Measurements from ENCODE around the gene LRRC45.

The LRRC45 gene

DNA sequence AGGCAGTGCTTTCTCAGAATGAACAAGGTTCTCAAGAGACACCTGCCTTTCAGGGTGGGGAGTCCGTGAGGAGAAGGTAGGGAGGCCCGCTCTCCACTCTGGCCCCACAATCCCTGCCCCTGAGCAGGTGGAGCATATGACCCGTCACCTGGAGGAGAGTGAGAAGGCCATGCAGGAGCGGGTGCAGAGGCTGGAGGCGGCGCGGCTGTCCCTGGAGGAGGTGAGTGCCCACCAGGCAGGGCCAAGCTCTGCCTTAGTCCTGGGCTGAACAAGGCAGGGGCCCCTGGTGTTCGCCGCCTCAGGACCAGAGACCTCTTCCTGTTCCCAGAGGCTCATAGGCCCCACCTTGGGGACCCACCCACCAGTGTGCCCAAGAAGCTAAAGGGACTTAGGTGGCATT, 5.9 kb downstream of the LRRC45 start:
- H2BK15ac ChIP-seq (ENCODE audit: low read length) = peak overlapping the region; percentile 58
- no peak overlapping the region for H3K4me3 ChIP-seq (ENCODE audit: low read length in 2 of 2)
- H3K14ac ChIP-seq (ENCODE audit: low read length) = no peak overlapping the region
- no CpG with 5 or more reads among the region's 9 CpGs for WGBS, 2 donors (ENCODE audit: extremely low coverage in 2 of 2, insufficient read length in 2 of 2, insufficient replicate concordance in 1 of 2)
- no peak overlapping the region for H3K27ac ChIP-seq (replicated peaks; ENCODE audit: low read length)
- no peak overlapping the region for H2BK120ac ChIP-seq (ENCODE audit: low read depth, low read length)
- DNase-seq (ENCODE audit: low spot score) = no peak
- no peaks in the 10 kb centered on the region for H3K27me3 ChIP-seq (ENCODE audit: control insufficient read depth in 3 of 3, insufficient read depth in 3 of 3, low read depth in 1 of 3, low read length in 3 of 3)
- no peak overlapping the region for H4K8ac ChIP-seq (ENCODE audit: low read depth, low read length)
- H2AFZ ChIP-seq (ENCODE audit: low read length) = no peak overlapping the region
- H3K9ac ChIP-seq (ENCODE audit: low read depth, low read length, poor library complexity) = no peak overlapping the region
- H4K91ac ChIP-seq (ENCODE audit: low read depth, low read length, poor library complexity) = no peak overlapping the region
- no peak overlapping the region for H2BK5ac ChIP-seq (ENCODE audit: low read length)
- H3K9me3 ChIP-seq (replicated peaks in 1 of 2; ENCODE audit: control insufficient read depth in 2 of 2, insufficient read depth in 1 of 2, low read depth in 1 of 2, low read length in 2 of 2) = peaks cover 0 to 2% of the 10 kb centered on the region in 2 donors
- no peak overlapping the region for H2AK5ac ChIP-seq (ENCODE audit: low read depth, low read length)
- peaks cover 10% of the 10 kb centered on the region for H3K79me1 ChIP-seq (ENCODE audit: low read depth, low read length)
- H3K4ac ChIP-seq (ENCODE audit: low read length) = no peak overlapping the region
- H3K23ac ChIP-seq (ENCODE audit: low read depth, low read length, poor library complexity) = no peak overlapping the region
- H3K36me3 ChIP-seq (replicated peaks in 1 of 2; ENCODE audit: control insufficient read depth in 2 of 2, insufficient read depth in 2 of 2, low read length in 2 of 2) = peaks cover 22 to 29% of the 10 kb centered on the region in 2 donors
- H2BK12ac ChIP-seq (ENCODE audit: low read length) = peak overlapping the region; percentile 10
- peaks cover 8 to 16% of the 10 kb centered on the region in 2 donors for H3K4me1 ChIP-seq (ENCODE audit: control insufficient read depth in 2 of 2, insufficient read depth in 1 of 2, low read depth in 1 of 2, low read length in 2 of 2)
- H3K18ac ChIP-seq (ENCODE audit: low read length) = no peak overlapping the region
- H3K4me2 ChIP-seq (ENCODE audit: insufficient read depth, low read length, poor library complexity, severe bottlenecking) = no peak overlapping the region

DNA sequence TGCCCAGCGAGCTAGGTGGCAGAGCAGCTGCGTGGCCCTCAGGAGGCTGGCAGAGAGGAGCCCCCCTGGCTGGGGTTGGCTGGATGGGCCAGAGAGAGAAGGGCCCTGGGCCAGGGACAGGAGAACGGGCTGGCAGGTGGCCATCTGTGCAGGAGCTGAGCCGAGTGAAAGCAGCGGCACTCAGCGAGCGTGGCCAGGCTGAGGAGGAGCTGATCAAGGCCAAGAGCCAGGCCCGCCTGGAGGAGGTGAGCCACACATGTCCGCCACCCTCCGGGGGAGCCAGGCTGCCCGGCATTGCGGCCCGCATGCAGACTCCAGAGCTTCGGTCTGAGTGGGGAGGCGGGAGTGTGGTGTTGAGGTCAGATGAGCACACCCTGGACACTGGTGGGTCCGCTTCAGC, 6.3 kb downstream of the LRRC45 start:
- Histone ChIP-seq H3K9me3 (replicated peaks in 1 of 2; ENCODE audit: control insufficient read depth in 2 of 2, insufficient read depth in 1 of 2, low read depth in 1 of 2, low read length in 2 of 2) (peaks cover 0 to 2% of the 10 kb centered on the region in 2 donors), H3K36me3 (replicated peaks in 1 of 2; ENCODE audit: control insufficient read depth in 2 of 2, insufficient read depth in 2 of 2, low read length in 2 of 2) (peaks cover 22 to 29% of the 10 kb centered on the region in 2 donors), H4K8ac (ENCODE audit: low read depth, low read length) (no peak overlapping the region), H3K4ac (ENCODE audit: low read length) (no peak overlapping the region), H3K4me2 (ENCODE audit: insufficient read depth, low read length, poor library complexity, severe bottlenecking) (no peak overlapping the region), H2AK5ac (ENCODE audit: low read depth, low read length) (peak overlapping the region; percentile 86), H3K18ac (ENCODE audit: low read length) (no peak overlapping the region), H2AFZ (ENCODE audit: low read length) (no peak overlapping the region), H2BK120ac (ENCODE audit: low read depth, low read length) (no peak overlapping the region), H2BK5ac (ENCODE audit: low read length) (no peak overlapping the region), H3K23ac (ENCODE audit: low read depth, low read length, poor library complexity) (peak overlapping the region; percentile 93), H3K27me3 (ENCODE audit: control insufficient read depth in 3 of 3, insufficient read depth in 3 of 3, low read depth in 1 of 3, low read length in 3 of 3) (no peaks in the 10 kb centered on the region), H3K14ac (ENCODE audit: low read length) (no peak overlapping the region), H3K4me3 (ENCODE audit: low read length in 2 of 2) (no peak overlapping the region), H3K4me1 (ENCODE audit: control insufficient read depth in 2 of 2, insufficient read depth in 1 of 2, low read depth in 1 of 2, low read length in 2 of 2) (peaks cover 5 to 12% of the 10 kb centered on the region in 2 donors), H2BK15ac (ENCODE audit: low read length) (peak overlapping the region; percentile 58), H3K9ac (ENCODE audit: low read depth, low read length, poor library complexity) (peak overlapping the region; percentile 44), H4K91ac (ENCODE audit: low read depth, low read length, poor library complexity) (no peak overlapping the region), H3K27ac (replicated peaks; ENCODE audit: low read length) (no peak overlapping the region), H2BK12ac (ENCODE audit: low read length) (no peak overlapping the region), H3K79me1 (ENCODE audit: low read depth, low read length) (peaks cover 7% of the 10 kb centered on the region)
- DNase-seq (ENCODE audit: low spot score) = no peak
- WGBS, 2 donors (ENCODE audit: extremely low coverage in 2 of 2, insufficient read length in 2 of 2, insufficient replicate concordance in 1 of 2) = no CpG with 5 or more reads among the region's 16 CpGs

DNA sequence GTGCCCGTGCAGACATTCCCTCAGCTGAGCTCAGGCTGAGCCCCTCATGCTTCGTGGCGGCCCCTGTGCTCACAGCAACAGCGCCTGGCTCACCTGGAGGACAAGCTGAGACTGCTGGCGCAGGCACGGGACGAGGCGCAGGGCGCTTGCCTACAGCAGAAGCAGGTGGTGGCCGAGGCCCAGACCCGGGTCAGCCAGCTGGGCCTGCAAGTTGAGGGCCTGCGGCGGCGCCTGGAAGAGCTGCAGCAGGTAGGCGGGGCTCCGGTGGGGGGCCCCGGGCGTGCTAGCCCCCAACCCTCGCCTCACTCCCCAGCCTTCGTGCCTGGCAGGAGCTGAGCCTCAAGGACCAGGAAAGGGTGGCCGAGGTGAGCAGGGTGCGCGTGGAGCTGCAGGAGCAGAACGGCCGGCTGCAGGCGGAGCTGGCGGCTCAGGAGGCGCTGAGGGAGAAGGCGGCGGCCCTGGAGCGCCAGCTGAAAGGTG, 6.9 kb downstream of the LRRC45 start:
- Histone ChIP-seq H3K36me3 (replicated peaks in 1 of 2; ENCODE audit: control insufficient read depth in 2 of 2, insufficient read depth in 2 of 2, low read length in 2 of 2) (peaks cover 27 to 29% of the 10 kb centered on the region in 2 donors), H4K8ac (ENCODE audit: low read depth, low read length) (peak overlapping the region; percentile 65), H2AK5ac (ENCODE audit: low read depth, low read length) (peak overlapping the region; percentile 86), H3K18ac (ENCODE audit: low read length) (peak overlapping the region; percentile 94), H3K23ac (ENCODE audit: low read depth, low read length, poor library complexity) (peak overlapping the region; percentile 93), H2BK120ac (ENCODE audit: low read depth, low read length) (peak overlapping the region; percentile 72), H3K14ac (ENCODE audit: low read length) (peak overlapping the region; percentile 56), H2BK12ac (ENCODE audit: low read length) (peak overlapping the region; percentile 73), H2BK5ac (ENCODE audit: low read length) (peak overlapping the region; percentile 90), H3K27ac (replicated peaks; ENCODE audit: low read length) (no peak overlapping the region), H3K4me3 (ENCODE audit: low read length in 2 of 2) (peak overlapping the region in 1 of 2 donors; percentile 43), H3K27me3 (ENCODE audit: control insufficient read depth in 3 of 3, insufficient read depth in 3 of 3, low read depth in 1 of 3, low read length in 3 of 3) (no peaks in the 10 kb centered on the region), H3K9ac (ENCODE audit: low read depth, low read length, poor library complexity) (peak overlapping the region; percentile 72), H2AFZ (ENCODE audit: low read length) (no peak overlapping the region), H3K79me1 (ENCODE audit: low read depth, low read length) (peaks cover 7% of the 10 kb centered on the region), H3K4me2 (ENCODE audit: insufficient read depth, low read length, poor library complexity, severe bottlenecking) (no peak overlapping the region), H2BK15ac (ENCODE audit: low read length) (peak overlapping the region; percentile 58), H4K91ac (ENCODE audit: low read depth, low read length, poor library complexity) (no peak overlapping the region), H3K4me1 (ENCODE audit: control insufficient read depth in 2 of 2, insufficient read depth in 1 of 2, low read depth in 1 of 2, low read length in 2 of 2) (peaks cover 5 to 12% of the 10 kb centered on the region in 2 donors), H3K9me3 (replicated peaks in 1 of 2; ENCODE audit: control insufficient read depth in 2 of 2, insufficient read depth in 1 of 2, low read depth in 1 of 2, low read length in 2 of 2) (peaks cover 0 to 2% of the 10 kb centered on the region in 2 donors), H3K4ac (ENCODE audit: low read length) (no peak overlapping the region)
- DNase-seq (ENCODE audit: low spot score) = no peak
- no CpG with 5 or more reads among the region's 31 CpGs for WGBS, 2 donors (ENCODE audit: extremely low coverage in 2 of 2, insufficient read length in 2 of 2, insufficient replicate concordance in 1 of 2)

DNA sequence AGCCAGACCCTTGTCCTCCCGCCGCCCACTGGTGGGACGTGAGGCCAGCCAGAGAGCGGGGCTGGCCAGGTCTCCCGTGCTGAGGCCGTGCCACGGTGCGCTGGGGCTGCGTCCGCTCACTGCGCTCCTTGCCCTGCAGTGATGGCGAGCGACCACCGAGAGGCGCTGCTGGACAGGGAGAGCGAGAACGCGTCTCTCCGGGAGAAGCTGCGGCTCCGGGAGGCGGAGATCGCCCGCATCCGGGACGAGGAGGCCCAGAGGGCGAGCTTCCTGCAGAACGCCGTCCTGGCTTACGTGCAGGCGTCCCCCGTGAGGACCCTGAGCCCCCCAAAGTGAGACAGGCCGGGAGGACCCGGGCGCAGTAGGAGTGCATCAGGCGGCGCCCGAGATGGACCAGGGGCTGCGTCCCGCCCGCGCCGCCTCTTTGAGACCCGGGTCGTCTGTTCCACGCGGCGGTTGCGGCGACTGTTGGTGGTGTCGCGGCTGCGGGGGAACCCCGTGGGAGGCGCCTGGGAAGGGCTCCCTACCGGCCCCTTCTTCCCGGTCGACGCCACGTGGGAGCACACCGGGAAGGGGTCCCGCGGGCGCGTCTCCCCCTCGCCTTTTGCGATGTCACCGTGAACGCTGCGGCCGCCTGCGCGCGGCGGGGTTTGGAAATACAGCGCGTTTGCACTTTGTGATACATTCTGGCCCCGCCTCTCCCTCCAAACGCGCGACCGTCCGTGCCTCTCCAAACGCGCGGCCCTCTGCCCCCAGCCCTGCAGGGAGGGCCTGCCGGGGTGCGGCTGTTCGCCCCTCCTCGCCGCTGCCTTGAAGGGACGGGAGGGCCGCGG, 7.6 kb downstream of the LRRC45 start:
- Histone ChIP-seq H3K27me3 (ENCODE audit: control insufficient read depth in 3 of 3, insufficient read depth in 3 of 3, low read depth in 1 of 3, low read length in 3 of 3) (no peaks in the 10 kb centered on the region), H3K9ac (ENCODE audit: low read depth, low read length, poor library complexity) (peak overlapping the region; percentile 72), H4K8ac (ENCODE audit: low read depth, low read length) (peak overlapping the region; percentile 65), H3K4me2 (ENCODE audit: insufficient read depth, low read length, poor library complexity, severe bottlenecking) (peak overlapping the region; percentile 98), H4K91ac (ENCODE audit: low read depth, low read length, poor library complexity) (no peak overlapping the region), H2BK12ac (ENCODE audit: low read length) (no peak overlapping the region), H3K27ac (replicated peaks; ENCODE audit: low read length) (peak overlapping the region; percentile 54), H3K18ac (ENCODE audit: low read length) (peak overlapping the region; percentile 94), H2BK120ac (ENCODE audit: low read depth, low read length) (peak overlapping the region; percentile 72), H2AK5ac (ENCODE audit: low read depth, low read length) (peak overlapping the region; percentile 83), H3K36me3 (replicated peaks in 1 of 2; ENCODE audit: control insufficient read depth in 2 of 2, insufficient read depth in 2 of 2, low read length in 2 of 2) (peaks cover 29 to 30% of the 10 kb centered on the region in 2 donors), H3K23ac (ENCODE audit: low read depth, low read length, poor library complexity) (peak overlapping the region; percentile 93), H3K4ac (ENCODE audit: low read length) (no peak overlapping the region), H3K14ac (ENCODE audit: low read length) (peak overlapping the region; percentile 56), H3K79me1 (ENCODE audit: low read depth, low read length) (peaks cover 9% of the 10 kb centered on the region), H3K9me3 (replicated peaks in 1 of 2; ENCODE audit: control insufficient read depth in 2 of 2, insufficient read depth in 1 of 2, low read depth in 1 of 2, low read length in 2 of 2) (peaks cover 0 to 2% of the 10 kb centered on the region in 2 donors), H3K4me1 (ENCODE audit: control insufficient read depth in 2 of 2, insufficient read depth in 1 of 2, low read depth in 1 of 2, low read length in 2 of 2) (peaks cover 5 to 12% of the 10 kb centered on the region in 2 donors), H2AFZ (ENCODE audit: low read length) (peak overlapping the region; percentile 91), H3K4me3 (ENCODE audit: low read length in 2 of 2) (peak overlapping the region; percentile 43 to 84), H2BK5ac (ENCODE audit: low read length) (peak overlapping the region; percentile 90), H2BK15ac (ENCODE audit: low read length) (peak overlapping the region; percentile 67)
- DNase-seq (ENCODE audit: low spot score) = peak; percentile 76
- no CpG with 5 or more reads among the region's 94 CpGs for WGBS, 2 donors (ENCODE audit: extremely low coverage in 2 of 2, insufficient read length in 2 of 2, insufficient replicate concordance in 1 of 2)
